ENCODE results near the gene WDR31. TPM values are rescaled to one million over a fixed set of nuclear protein-coding genes. Genes with fewer than 3 reads are reported as not detected.
A peak's percentile ranks its signal among the peaks of the same experiment; 100 is the strongest.

The WDR31 gene
- total and polyA plus RNA-seq, 8 donors, result 0.29 to 5.0 (median 1.3) TPM; not detected in 1

DNA sequence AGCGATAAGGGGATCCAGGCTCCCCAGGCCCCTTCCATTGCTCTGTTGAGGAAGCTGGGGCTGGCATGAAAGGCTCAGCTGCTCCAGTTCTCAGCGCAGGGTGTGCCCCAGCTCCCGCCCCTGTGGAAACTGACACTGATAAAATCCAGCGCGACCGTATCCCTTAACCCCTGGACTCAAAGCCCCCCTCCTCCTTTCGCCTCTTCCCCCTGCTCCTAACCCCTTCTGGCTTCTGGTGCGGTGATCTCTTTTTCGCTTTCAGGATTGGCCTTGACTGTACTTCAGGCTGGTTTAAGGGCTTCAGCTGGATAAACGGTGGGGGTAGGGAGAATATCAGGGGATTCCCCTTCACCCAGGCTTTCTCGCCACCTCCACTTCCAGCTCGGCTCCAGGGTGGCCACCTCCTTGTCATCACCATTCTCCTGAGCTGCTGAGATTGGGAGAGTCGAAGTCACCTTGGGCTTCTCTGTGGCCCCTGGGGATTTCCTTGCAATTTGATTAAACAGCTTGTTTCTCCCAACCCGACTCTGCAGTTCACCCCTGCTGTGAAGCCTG, 10.1 kb upstream of the WDR31 start:
- DNase-seq, result peak in 1 of 2 donors; percentile 57
- intact Hi-C loops (cut with DNase I; ENCODE audit: low total_unique reads), result no loop called here
- Histone ChIP-seq H3K27ac (peak overlapping the region; percentile 72 to 89 (median 80)), H3K4me3 (peak overlapping the region; percentile 61 to 73 (median 71)), H3K9me3 (no peaks in the 10 kb centered on the region), H3K4me1 (peaks cover 5 to 29% (median 25%) of the 10 kb centered on the region in 4 donors), H3K27me3 (peaks cover 0 to 19% (median 0%) of the 10 kb centered on the region in 3 donors), H3K36me3 (peaks cover 0 to 5% (median under 1%) of the 10 kb centered on the region in 4 donors)
- TF ChIP-seq POLR2AphosphoS5 (IDR thresholded peaks at IDR 0.05) (no peak), EP300 (IDR thresholded peaks at IDR 0.05) (no peak), POLR2A (IDR thresholded peaks at IDR 0.05) (no peak)
- TF ChIP-seq, protein P1, sequence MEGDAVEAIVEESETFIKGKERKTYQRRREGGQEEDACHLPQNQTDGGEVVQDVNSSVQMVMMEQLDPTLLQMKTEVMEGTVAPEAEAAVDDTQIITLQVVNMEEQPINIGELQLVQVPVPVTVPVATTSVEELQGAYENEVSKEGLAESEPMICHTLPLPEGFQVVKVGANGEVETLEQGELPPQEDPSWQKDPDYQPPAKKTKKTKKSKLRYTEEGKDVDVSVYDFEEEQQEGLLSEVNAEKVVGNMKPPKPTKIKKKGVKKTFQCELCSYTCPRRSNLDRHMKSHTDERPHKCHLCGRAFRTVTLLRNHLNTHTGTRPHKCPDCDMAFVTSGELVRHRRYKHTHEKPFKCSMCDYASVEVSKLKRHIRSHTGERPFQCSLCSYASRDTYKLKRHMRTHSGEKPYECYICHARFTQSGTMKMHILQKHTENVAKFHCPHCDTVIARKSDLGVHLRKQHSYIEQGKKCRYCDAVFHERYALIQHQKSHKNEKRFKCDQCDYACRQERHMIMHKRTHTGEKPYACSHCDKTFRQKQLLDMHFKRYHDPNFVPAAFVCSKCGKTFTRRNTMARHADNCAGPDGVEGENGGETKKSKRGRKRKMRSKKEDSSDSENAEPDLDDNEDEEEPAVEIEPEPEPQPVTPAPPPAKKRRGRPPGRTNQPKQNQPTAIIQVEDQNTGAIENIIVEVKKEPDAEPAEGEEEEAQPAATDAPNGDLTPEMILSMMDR (IDR thresholded peaks at IDR 0.05), result no peak
- 4 to 11% (median 8%) methylated on average over 14 of the region's 14 CpGs for WGBS, 5 donors

DNA sequence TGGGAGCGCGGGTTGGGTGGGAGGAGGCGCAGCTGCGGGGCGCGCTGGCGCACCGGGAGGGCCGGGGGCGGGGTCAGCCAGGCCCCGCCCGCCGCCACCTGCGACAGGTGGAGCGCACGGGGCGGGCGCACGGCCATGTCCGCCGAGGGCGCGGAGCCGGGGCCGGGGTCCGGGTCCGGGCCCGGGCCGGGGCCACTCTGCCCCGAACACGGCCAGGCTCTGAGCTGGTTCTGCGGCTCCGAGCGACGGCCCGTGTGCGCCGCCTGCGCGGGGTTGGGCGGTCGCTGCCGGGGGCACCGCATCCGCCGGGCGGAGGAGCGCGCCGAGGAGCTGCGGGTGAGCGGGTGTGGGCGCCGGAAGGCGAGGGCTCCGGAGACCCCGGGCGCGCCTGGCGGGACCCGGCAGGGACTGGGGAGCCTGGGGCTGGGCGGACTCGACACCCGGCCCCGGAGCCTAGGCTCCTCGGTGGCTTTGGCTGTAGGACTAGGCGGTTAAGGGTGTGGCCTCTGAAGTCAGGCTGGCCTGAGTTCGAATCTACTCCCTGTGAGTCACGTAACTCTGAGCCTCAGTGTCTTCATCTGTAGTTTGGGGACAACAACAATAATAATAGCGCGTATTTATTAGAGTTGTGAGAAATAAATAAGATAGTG, 9.5 kb upstream of the WDR31 start, which contains the start of gene BSPRY:
Gene BSPRY (plus strand): TSS at position 97 of the 650 bp plus-strand sequence. CDS start 39 bp downstream, at position 136.
- 1 to 7% (median 1%) methylated on average over 5 to 71 of the region's 71 CpGs for WGBS, 5 donors
- Histone ChIP-seq H3K4me1 (peaks cover 5 to 30% (median 25%) of the 10 kb centered on the region in 4 donors), H3K36me3 (no peaks in the 10 kb centered on the region), H3K27ac (peak within 1 kb of the TSS; percentile 72 to 89 (median 80)), H3K9me3 (no peaks in the 10 kb centered on the region), H3K27me3 (peaks cover 0 to 19% (median 0%) of the 10 kb centered on the region in 3 donors), H3K4me3 (peak within 1 kb of the TSS; percentile 61 to 73 (median 71))
- intact Hi-C loops (cut with DNase I; ENCODE audit: low total_unique reads), result loop anchor here (10.0 kb wide), 1 partner anchor 45 kb away; no protein-coding TSS in a partner anchor
- peak; percentile 66 to 81 for DNase-seq
- TF ChIP-seq POLR2A (IDR thresholded peaks at IDR 0.05) (no peak), POLR2AphosphoS5 (IDR thresholded peaks at IDR 0.05) (no peak), EP300 (IDR thresholded peaks at IDR 0.05) (no peak)
- TF ChIP-seq, protein P1 (IDR thresholded peaks at IDR 0.05), result no peak

DNA sequence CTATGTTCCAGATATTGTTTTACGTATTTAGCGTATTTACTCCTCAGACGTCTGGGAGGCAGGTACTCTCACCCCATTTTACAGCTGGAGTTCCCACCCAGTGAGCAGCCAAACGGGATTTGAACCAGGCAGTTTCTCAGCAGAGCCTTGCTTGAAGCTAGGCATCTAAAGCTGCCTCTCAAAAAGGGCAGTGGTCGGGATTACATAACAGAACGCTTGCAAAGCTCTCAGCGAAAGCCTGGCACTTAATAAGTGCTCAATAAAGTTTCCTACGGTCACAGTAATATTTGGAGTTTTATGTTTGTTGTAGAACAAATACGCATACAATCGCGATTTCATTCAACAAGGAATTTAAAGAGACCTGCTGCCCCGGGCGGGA, 9.0 kb upstream of the WDR31 start:
- DNase-seq, result no peak
- H3K4me3 ChIP-seq, result peak overlapping the region; percentile 61 to 73 (median 71)
- 10 to 19% (median 18%) methylated on average over 12 to 13 of the region's 13 CpGs for WGBS, 5 donors
- H3K9me3 ChIP-seq, result no peaks in the 10 kb centered on the region
- intact Hi-C loops (cut with DNase I; ENCODE audit: low total_unique reads), result loop anchor here (10.0 kb wide), 1 partner anchor 46 kb away; no protein-coding TSS in a partner anchor
- TF ChIP-seq, protein P1 (IDR thresholded peaks at IDR 0.05), result no peak
- TF ChIP-seq POLR2AphosphoS5 (IDR thresholded peaks at IDR 0.05), result no peak
- no peak for TF ChIP-seq EP300 (IDR thresholded peaks at IDR 0.05)
- no peak for TF ChIP-seq POLR2A (IDR thresholded peaks at IDR 0.05)
- H3K27me3 ChIP-seq, result peaks cover 0 to 19% (median 0%) of the 10 kb centered on the region in 3 donors
- H3K27ac ChIP-seq, result peak overlapping the region in 3 of 5 donors; percentile 80 to 89 (median 83)
- H3K4me1 ChIP-seq, result peaks cover 6 to 35% (median 26%) of the 10 kb centered on the region in 4 donors
- H3K36me3 ChIP-seq, result no peaks in the 10 kb centered on the region

DNA sequence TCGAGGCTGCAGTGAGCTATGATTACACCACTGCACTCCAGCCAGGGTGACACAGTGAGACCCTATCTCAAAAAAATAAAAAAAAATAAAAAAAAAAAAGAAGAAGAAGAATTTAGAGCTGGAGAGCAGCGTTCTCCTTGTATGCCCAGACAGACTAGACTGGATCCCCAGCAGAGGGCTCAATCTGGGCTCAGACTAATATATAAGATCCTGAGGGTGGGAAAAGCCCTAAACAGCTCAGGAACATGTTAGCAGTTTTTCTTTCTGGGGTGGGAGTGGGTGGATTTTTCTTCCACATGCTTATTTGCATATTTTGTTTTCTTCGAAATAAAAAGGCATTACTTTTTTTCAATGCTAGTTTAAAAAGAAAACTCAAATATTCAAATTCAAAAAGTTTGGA, 8.4 kb upstream of the WDR31 start:
- intact Hi-C loops (cut with DNase I; ENCODE audit: low total_unique reads), result loop anchor here (10.0 kb wide), 1 partner anchor 46 kb away; no protein-coding TSS in a partner anchor
- DNase-seq, result no peak
- Histone ChIP-seq H3K4me1 (peaks cover 8 to 41% (median 29%) of the 10 kb centered on the region in 4 donors), H3K9me3 (no peaks in the 10 kb centered on the region), H3K36me3 (no peaks in the 10 kb centered on the region), H3K27ac (no peak overlapping the region), H3K27me3 (peaks cover 0 to 19% (median 0%) of the 10 kb centered on the region in 3 donors), H3K4me3 (no peak overlapping the region)
- TF ChIP-seq POLR2A (IDR thresholded peaks at IDR 0.05) (no peak), EP300 (IDR thresholded peaks at IDR 0.05) (no peak), POLR2AphosphoS5 (IDR thresholded peaks at IDR 0.05) (no peak)
- TF ChIP-seq, protein P1 (IDR thresholded peaks at IDR 0.05), result no peak
- 85 to 92% (median 87%) methylated on average over 3 of the region's 3 CpGs for WGBS, 5 donors

All from stomach (tissue), 9 donors.